Hepatic stellate cell (primary cell): Measurements from ENCODE around the gene SH3BP5.

Experiments
- DNase-seq: peaks from one replicate; pipeline ENCODE4 v3.0.0; 2011; ENCODE audit warnings: low spot score

The SH3BP5 gene

DNA sequence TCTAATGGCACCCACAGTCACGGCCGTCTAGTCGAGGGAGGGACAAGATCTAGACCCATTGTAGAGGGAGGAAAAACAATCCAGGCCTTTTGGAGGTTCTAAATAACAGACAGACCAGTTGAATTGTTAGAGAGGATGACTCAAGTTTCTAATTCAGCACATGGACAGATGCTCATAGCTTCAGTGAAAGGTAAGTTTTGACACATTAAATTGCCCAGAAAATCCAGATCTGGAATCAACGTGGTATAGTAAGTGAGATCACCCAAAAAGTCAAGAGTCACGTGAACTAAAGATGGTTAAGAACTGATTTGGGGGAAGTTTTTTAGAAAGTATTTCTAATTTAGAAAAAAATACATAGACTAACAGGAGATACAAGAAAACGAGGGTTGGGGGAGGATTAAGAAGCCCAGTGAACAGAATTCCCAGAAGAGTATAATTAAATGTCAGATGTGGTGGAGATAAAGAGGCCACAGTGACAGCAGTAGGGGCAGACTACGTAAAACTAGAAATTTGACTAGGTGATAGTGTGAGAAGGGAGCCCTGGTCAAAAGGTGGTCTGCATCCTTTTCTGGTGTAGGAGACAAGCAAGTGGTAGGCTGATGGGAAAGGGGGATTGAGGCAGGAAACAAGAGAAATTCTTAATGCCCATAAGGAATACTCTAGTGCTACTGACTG is 79.2 kb downstream of the SH3BP5 start:
- no peak for DNase-seq

DNA sequence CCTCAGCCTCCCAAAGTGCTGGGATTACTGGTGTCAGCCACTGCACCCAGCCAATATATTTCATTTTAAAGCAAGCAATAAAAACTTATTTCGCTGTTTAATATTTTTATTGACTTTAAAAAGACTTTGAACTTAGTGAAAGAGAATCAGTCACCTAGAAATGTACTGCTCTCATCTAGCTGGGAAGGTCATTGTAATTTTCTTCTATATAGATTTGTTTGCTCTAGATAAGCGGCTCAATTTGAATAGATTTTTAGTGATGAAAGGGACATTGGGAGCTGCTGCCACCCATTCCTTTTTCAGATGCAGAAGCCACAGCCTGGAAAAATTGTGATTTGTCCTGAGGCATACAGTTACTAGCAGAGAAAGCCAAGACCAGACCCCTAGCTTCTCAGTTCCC is 86.2 kb downstream of the SH3BP5 start:
- DNase-seq: no peak

DNA sequence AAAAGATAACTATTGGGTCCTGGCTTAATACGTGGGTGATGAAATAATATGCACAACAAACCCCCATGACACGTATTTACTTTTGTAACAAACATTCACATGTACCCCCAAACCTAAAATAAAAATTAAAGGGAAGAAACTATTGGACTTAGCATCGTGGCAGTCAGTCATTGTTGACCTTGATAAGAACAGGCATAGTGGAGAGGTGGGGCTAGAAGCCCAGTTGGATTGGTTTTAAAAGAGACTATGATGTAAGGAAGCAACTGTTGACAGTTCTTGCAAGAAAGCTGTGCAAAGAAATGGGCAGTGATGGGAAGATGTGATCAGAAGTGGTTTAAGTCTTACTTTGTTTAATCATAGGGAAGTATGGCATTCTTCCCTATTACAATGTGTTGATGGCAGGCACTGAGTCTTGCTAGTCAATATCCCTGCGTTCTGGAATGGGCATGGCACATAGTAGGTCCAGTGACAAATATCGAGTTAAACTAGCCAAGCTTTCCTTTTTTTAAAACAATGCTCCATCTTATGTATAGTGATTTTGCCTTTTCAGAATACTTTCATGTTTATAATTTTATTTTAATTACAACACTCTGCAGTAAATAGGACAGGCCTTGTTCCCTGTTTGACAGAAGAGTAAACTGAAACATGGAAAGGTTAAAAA is 88.4 kb downstream of the SH3BP5 start:
- DNase-seq: no peak

DNA sequence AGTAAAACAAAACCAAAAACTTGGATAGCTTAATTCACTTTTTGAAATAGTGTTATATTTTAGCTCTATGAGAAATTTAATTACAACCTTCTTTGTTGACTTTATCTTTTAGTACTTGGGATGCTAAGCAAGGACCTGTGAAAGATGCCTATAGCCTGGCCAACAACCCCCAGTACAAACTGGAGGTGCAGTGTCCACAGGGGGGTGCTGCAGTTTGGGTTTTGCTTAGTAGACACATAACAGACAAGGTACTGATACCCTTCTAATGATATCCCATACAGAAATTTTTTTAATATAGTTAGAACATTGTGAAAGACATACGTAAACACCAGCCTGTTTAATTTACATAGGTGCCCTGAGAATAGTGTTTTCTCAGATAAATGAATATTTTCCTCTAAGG is 91.0 kb downstream of the SH3BP5 start:
- no peak for DNase-seq

DNA sequence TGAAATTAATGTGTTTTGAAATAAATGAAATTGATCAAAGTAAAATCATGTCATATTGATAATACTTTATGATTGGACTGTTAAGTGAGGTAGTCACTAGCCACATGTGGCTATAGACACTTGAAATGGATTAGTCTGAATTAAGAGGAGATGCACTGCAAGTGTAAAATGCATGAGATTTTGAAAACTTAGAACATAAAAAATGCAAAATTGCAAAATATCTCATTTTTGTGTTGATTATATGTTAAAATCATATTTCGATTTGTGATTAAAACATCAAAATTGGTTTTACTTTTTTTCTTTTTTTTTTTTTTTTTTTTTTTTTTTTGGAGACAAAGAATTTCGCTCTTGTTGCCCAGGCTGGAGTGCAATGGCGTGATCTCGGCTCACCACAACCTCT is 103.1 kb downstream of the SH3BP5 start:
- DNase-seq: no peak

DNA sequence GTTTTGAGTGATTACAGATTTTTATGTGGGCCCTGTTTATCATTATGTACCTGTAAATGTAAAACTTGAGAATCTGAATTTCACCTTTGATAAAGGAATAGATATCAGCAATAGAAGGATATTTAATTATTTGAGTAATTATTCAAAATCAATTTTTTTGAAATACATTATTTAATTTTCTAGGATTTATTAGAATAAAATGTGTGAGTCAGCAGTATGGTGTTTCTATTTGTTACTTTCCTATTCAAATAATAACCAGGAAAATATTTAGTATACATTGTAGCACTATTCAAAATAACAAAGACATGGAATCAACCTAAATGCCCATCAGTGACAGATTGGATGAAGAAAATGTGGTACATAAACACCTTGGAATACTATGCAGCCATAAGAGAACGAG is 104.2 kb downstream of the SH3BP5 start:
- DNase-seq: no peak

DNA sequence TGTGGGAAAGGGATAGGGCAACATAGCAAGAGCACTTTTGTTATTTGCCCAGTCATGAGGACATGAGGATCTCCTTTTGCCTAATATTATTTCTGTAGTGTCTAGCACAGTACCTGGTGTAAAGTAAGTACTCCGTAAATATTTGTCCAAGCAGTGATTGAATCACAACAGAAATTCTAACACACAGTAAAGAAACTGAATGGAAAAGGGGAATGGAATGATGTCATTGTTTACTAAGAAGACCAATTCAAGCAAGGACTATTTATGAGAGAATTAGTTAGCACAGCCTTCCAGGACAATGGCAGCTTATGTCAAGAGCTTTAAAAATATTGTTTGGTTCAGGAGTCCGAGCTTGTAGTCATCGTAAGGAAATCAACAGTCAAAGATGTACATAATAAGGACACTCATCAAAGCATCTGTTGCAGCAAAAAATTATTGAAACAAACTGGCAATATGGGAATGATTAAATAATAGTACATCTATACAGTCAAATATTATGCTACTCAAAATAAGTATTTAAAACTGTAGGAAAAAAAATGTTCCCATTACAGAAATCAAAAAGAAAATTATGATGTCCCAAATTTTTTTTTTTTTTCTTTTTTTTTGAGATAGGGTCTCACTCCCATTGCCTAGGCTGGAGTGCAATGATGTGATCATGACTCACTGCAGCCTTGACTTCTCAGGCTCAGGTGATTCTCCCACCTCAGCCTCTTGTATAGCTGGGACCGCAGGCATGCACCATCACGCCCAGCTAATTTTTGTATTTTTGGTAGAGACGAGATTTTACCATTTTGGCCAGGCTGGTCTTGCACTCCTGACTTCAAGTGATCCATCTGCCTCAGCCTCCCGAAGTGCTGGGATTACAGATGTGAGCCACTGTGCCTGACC is 108.5 kb downstream of the SH3BP5 start:
- no peak for DNase-seq

DNA sequence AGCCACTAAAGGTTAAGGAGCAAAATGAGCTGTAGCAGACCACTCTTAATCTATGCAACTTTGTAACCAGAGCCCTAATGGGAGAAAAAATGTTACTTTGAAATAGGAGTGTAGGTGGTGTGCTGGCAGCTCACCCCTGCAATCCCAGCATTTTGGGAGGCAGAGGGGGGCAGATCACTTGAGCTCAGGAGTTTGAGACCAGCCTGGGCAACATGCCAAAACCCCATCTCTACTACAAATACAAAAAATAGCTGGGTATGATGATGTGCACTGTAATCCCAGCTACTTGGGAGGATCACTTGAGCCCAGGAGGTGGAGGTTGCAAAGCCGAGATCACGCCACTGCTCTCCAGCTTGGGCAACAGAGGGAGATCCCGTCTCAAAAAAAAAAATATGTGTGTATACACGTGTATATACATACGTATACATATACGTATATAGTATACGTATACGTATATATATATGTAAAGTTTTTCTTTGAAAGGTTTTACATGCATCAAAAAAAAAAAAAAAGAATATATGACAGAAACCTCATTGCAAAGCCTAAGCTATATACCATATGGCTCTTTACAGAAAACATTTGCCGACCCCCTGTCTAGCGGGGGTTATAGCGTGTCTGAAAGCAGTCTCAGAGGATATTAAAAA is 110.7 kb downstream of the SH3BP5 start:
- DNase-seq: no peak

DNA sequence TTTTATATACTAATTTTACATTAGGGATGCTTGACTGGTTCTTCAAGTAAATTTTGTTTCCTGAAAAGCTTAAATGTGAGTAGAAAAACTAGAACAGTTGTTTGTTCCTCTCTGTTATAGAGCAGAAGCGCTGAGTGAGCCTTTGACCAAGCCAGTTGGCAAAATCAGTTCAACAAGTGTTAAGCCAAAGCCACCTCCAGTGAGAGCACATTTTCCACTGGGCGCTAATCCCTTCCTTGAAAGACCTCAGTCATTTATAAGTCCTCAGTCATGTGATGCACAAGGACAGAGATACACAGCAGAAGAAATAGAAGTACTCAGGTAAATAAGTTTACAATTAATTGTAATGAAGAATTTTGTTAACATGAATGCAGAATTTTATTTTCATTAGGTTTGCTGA is 111.7 kb downstream of the SH3BP5 start:
- DNase-seq: no peak

DNA sequence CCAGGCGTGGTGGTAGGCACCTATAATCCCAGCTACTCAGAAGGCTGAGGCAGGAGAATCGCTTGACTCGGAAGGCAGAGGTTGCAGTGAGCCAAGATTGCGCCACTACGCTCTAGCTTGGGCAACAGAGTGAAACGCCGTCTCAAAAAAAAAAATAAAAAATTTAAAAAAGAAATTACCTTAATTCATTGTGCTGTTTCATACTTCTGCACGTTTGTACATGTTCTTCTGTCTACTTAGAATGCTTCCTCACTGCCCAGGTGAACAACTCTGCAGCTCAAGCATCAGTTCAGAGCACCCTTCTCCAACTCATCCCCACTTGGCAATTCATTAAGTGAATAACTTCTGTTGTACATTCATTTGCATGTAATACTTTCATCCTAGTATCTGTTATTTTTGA is 112.3 kb downstream of the SH3BP5 start:
- no peak for DNase-seq

DNA sequence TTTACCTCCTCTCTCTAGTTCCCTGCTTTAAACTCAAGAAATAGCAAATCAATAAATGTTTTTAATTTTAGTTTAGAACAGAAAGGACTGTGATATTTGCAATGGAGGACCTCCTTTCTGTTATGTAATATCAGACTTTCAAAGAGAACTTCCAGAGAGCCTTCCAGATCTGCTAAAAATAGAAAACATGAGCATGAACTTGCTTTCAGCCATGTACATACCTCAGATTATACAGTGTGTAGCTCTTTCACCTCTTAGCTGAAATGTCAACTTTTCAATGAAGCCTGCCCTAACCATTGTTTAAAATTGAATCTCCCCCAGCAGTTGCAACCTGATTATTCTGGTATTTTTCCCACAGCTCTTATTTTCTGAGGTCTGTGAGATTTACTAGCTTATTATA is 113.7 kb downstream of the SH3BP5 start:
- DNase-seq: no peak

DNA sequence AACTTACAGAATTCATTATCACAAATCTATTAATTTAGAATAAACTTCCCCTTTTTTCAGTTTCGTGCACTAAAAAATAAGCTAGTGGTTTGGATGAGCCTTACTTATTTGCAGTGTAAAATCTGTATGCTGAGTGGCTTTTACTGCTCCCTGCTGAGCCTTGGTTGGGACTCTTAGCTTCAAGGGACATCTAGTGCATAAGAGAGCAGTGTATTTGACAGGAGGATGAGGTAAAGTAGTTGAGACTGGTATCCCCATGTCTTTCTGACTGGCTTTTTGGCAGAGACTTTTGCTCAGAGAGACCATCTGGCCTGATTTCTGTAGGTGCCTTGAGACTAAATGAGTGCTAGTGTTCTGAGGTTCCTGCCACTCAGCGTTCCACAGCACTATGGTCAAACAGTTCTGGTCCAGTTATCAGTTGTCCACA is 114.5 kb downstream of the SH3BP5 start:
- DNase-seq: no peak

DNA sequence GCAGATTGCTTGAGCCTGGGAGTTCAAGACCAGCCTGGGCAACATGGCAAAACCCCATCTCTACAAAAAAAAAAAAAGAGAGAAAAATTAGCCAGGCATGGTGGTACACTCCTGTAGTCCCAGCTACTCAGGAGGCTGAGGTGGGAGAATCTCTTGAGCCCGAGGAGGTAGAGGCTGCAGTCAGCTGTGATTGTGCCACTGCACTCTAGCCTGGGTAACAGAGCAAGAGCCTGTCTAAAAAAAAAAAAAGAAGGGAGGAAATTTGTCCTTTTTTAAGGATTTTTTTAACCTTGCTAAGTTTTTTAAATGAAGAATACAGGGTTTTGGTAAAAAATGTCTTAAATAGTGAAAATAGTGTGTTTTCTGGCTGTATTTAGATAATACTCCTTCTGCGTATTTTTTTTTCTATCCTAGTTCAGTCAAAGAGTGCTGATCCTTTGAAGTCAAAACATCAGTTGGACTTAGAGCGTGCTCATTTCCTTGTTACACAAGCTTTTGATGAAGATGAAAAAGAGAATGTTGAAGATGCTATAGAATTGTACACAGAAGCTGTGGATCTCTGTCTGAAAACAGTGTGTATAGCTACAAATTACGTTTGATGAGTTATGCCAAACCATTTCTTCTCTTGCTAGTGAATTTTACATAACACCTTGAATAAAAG is 115.2 kb downstream of the SH3BP5 start:
- DNase-seq: no peak

DNA sequence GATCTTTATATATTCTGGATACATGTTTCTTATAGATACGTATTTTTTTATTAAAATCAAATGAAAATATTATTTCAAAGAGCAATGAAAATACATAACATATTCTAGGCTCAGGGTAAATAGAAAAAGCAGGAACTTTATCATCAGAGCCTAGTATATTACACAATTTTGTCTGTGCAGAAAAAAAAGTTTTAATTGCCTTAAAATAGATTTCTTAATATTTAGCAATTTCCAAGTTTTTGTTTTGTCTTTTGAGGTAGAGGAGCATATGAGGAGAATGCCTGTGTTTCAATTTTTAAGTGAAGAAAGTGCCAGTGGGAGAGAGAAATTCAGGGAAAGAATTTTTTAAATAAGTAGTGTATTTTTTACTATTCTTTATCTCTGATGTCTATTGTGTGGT is 115.9 kb downstream of the SH3BP5 start:
- DNase-seq: no peak

DNA sequence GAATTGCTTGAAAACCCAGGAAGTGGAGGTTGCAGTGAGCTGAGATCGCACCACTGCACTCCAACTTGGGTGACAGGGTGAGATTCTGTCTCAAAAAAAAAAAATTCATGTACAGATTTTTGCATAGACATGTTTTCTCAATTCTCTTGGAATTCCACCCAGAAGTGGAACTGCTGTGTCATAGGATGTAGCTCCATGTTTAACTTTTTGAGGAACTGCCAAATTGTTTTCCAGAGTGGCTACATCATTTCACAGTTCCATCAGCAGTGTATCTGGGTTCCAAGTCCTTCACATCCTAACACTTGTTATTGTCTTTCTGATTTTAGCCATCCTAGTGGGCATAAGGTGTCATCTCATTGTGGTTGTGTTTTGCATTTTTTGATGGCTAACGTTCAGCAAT is 116.4 kb downstream of the SH3BP5 start:
- DNase-seq: no peak

DNA sequence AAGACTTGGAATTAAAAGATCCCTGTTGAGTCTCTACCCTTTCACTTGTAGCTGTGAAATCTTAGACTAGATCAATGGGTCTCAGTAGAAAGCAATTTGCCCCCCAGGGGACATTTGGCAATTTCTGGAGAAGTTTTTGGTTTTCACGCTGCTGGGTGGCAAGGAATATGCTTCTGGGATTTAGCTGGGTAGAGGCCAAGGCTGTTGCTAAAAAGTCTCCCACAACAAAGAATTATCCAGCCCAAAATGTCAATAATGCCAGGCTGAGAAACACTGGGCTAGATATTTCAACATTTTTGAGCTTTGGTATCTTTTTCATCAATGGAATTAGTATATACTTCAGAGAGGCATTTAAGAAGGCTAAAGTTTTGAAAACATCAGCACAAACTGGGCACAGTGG is 117.6 kb downstream of the SH3BP5 start:
- DNase-seq: no peak

DNA sequence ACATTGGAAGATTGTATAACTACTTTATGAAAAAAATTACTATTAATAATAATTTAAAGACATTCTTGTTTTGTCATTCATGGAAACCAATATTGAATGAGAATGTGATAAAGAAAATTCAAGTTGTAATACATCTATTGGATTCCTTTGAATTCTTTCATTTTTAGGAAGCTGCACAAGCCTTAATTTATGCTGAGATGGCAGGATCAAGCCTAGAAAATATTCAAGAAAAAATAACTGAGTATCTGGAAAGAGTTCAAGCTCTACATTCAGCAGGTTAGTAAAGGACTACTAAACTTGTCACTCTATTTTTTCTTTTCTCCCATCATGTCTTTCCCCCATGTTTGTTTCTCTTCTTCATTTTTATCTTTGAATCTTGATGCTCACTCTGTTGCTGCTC is 120.4 kb downstream of the SH3BP5 start:
- no peak for DNase-seq

DNA sequence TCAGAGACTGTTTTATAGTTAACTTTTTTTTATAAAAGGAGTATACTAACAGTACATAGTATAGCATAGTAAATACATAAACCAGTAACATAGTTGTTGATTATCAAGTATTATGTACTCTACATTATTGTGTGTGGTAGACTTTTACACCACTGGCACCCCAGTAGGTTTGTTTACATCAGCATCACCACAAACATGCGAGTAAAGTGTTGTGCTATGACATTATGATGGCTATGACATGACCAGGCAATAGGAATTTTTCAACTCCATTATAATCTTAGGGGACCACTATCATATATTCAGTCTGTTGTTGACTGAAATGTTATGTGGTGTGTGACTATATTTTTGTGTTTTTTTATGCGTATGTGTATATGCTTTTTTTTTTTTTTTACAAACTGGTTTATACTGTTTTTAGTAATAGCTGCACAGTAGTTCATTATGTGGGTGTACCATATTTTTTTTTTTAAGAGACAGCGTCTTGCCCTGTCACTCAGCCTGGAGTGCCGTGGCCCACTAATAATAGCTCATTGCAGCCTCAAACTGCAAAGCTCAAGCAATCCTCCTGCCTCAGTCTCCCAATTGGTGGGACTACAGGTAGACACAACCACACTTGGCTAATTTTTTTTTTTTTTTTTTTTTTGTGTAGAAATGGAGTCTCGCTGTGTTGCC is 124.4 kb downstream of the SH3BP5 start:
- no peak for DNase-seq

DNA sequence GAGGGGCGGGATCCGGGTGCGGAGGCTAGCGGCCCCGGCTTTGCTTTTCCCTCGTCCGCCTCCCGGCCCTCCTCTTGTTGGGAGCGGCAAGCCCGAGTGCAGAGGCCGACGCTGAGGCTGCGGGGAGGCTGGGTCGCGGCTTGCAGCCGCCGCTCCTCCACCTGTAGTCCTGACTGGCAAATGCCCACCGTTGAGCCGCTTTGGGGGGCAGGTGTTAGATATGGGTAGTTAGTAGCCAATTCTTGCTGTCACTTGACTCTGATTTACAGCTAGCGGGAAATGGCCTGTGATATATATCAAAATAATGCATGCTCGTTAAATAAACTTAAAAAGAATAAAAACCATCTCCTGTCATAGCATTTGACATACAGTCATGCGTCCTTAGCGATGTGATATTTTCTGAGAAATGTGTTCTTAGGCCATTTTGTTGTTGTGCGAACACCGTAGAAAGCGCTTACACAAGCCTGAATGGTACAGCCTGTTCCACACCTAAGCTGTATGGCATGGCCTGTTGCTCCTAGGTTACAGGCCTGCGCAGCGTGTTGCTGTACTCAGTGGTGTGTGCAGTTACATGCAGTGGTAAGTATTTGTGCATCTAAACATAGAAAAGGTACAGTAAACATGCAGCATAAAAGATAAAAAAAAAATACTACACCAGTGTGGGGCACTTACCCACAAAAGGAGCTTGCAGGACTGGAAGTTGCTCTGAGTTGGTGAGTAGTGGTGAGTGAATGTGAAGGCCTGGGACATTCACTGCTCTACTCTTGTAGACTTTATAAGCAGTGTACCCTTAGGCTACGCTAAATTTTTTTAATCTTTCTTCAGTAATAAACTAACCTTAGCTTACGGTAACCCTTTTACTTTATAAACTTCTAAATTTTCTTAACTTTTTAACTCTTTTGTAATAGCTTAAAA is 125.5 kb downstream of the SH3BP5 start:
- DNase-seq: peak; percentile 38

DNA sequence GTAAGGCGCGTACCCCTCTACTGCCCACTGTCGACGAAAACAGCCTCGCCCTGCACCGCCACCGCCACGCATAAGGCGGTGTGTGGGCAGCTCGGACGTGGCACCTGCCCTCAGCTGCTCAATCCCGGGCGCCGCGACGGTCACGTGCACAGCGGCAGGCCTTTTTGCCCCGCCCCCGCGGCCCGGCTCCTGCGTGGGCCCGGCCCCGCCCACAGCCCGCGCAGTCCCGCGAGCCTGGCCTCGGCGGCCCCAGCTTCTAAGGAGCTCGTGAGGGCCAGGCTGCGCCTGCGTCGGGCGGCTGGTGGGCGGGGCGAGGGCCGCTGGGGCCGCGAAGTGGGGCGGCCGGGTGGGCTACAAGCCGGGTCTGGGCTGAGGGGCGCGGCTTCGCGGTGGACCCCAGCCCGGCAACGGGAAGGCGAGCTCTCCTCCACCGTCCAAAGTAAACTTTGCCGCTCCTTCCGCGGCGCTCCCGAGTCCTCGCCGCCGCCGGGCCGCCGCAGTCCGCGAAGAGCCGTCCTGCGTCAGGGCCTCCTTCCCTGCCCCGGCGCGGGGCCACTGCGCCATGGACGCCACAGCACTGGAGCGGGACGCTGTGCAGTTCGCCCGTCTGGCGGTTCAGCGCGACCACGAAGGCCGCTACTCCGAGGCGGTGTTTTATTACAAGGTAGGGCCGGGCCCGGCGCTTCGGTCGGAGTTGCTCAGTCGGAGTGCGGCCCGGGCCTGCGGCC is 126.3 kb downstream of the SH3BP5 start, which contains the start of gene CAPN7:
TSS of gene CAPN7 (plus strand) at position 313 of the 728 bp plus-strand sequence. CDS start at position 563, 250 bp downstream.
- DNase-seq: peak; percentile 92
